Measurements from ENCODE around the gene CLCN7.

CLCN7 gene

GRCh38 chr16:1502092-1503004 is 27.5 kb upstream of the CLCN7 start:
- no peak for DNase-seq (ENCODE audit: low read depth in 3 of 3, low spot score in 1 of 3)

DNA sequence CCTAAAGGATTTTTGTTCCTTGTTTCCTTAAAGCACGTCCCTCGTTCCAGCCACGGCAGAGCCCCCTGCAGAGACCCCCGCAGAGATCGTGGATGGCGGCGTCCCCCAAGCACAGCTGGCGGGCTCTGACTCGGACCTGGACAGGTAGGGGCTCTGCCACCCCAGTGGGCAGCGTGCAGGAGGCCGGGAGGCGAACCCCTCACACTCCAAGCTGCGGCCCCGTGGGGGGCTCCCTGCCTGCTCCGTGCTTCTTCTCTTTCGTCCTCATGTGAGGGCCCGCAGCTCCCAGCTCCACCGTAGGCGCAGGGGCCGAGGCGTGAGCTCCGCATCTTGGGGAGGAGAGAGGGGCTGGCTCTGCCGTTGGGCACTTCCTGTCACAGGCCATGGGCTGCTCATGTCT is 26.8 kb upstream of the CLCN7 start:
- no peak for DNase-seq (ENCODE audit: low read depth in 3 of 3, low spot score in 1 of 3)

GRCh38 chr16:1500465-1501150 is 25.8 kb upstream of the CLCN7 start:
- no peak for DNase-seq (ENCODE audit: low read depth in 3 of 3, low spot score in 1 of 3)

DNA sequence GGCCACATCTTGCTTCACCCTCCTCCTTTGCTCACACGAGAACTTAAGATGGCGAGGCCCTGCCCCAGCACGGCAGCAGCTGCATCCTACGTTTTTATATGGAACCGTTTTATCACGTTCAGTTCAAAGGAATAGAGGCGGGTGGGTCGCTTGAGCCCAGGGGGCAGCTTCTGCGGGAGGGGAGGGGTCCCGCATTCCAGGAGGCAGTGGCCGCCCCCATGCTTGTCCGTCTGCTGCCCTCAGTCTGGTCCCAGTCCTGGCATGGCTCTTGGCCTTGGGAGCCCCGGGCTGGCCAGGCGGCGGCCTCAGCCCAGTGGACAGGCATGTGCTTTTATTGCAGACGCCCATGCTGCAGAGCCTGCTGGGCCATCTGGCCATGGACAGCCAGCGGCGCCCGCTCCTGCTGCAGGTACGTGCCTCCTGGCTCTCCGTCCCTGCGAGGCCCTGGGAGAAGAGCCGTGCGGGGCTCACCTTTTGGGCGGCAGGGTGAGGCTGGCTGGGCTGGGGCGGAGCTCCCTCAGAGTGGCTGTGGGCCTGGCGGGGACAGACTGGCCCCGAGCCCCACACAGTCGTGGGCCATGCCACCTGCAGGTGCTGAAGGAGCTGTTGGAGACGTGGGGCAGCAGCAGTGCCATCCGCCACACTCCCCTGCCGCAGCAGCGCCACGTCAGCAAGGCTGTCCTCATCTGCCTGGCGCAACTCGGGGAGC is 25.1 kb upstream of the CLCN7 start:
- no peak for DNase-seq (ENCODE audit: low read depth in 3 of 3, low spot score in 1 of 3)

GRCh38 chr16:1498899-1499676 is 24.3 kb upstream of the CLCN7 start:
- no peak for DNase-seq (ENCODE audit: low read depth in 3 of 3, low spot score in 1 of 3)

GRCh38 chr16:1497014-1497598 is 22.3 kb upstream of the CLCN7 start:
- DNase-seq (ENCODE audit: low read depth in 3 of 3, low spot score in 1 of 3) = no peak

GRCh38 chr16:1496464-1496863 is 21.6 kb upstream of the CLCN7 start:
- DNase-seq (ENCODE audit: low read depth in 3 of 3, low spot score in 1 of 3) = no peak

- no peak for DNase-seq (ENCODE audit: low read depth in 3 of 3, low spot score in 1 of 3)
These were observed 21.0 kb upstream of the CLCN7 start for GRCh38 chr16:1495889-1496262.

DNA sequence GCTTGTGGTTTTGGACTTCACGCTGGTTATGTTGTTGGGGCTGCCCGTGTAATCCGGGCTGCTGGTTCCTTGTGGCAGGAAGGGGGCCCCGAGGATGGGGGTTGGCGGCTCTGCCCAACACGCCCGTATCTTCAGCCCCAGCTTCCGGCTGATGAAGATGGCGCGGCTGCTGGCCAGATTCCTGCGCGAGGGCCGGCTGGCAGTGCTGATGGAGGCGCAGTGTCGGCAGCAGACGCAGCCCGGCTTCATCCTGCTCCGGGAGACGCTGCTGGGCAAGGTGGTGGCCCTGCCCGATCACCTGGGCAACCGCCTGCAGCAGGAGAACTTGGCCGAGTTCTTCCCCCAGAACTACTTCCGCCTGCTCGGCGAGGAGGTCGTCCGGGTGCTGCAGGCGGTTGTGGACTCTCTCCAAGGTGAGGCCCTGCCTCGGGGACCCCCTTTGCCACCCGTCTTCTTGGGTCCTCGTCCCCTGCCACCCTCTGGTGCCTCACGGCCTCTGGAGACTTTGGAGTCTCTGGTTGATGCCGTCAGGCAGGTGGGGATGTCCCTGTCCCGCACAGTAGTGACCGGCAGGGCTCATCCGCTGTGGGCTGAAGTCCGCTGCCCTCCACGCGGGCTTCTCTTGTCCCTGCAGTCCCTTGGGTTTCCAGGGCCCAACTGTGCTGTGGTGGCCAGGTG is 20.5 kb upstream of the CLCN7 start:
- DNase-seq (ENCODE audit: low read depth in 3 of 3, low spot score in 1 of 3) = no peak

GRCh38 chr16:1494711-1495110 is 19.9 kb upstream of the CLCN7 start:
- no peak for DNase-seq (ENCODE audit: low read depth in 3 of 3, low spot score in 1 of 3)

- DNase-seq (ENCODE audit: low read depth in 3 of 3, low spot score in 1 of 3) = no peak
These were observed 19.4 kb upstream of the CLCN7 start for GRCh38 chr16:1494129-1494640.

DNA sequence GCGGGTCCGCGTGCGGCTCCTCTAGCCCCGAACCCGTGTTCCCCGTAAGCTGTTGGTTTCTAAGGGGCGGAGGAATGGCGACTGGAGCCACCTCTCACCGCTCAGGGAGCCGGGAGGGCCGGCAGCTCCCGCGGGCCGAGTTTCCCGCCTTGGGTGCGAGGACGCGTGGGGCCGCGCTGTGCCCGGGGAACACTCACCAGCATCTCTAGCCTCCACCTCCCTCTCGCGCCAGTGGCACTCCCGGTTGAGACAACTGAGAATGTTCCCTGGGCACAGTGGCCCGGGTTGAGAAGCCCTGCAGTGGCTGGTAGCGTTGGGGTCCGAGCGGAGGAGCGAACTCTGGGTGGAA is 18.9 kb upstream of the CLCN7 start:
- no peak for DNase-seq (ENCODE audit: low read depth in 3 of 3, low spot score in 1 of 3)

DNA sequence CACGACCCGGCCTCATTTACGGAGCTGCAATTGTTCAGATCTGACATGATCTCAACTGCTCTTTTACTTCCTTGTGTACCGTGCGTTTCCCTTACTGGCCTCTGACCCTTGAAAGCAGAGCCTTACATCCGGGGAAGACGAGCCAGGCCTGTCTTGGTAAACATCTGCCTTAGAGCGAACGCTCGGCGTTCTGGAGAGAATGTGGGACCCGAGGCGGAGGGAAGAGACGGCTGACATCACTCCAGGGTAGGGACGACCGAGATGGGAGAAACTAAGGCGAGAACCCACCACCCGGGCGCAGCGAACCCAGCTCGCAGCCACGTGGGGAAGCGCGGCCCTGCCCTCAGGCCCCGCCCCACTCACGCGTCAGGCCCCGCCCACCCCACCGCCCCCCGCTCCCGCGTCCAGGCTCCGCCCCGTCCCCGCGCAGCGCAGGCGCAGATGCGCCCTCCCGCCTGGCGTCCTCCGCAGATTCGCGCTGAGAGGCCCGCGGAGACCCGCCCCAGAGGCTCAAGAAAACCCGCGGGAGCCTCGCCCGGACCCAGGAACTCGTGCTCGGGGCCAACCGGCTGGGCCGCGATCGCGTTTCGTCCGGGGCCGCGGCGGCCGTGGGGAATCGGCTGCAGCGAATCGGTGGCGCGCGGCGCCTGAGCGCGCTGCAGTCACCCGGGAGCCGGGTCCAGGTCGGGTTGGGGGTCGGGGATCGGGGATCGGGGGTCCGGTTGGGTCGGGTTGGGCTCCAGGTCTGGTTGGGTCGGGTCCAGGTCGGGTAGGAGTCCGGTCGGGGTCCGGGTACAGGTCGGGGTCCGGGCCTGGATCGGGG is 18.3 kb upstream of the CLCN7 start, which contains the start of gene TELO2:
TSS of gene TELO2 (plus strand) at position 438 of the 823 bp plus-strand sequence. CDS start 922 bp downstream, outside the sequence.
- DNase-seq (ENCODE audit: low read depth in 3 of 3, low spot score in 1 of 3) = peak; percentile 73 to 86 (median 80)

- no peak for DNase-seq (ENCODE audit: low read depth in 3 of 3, low spot score in 1 of 3)
These were observed 17.5 kb upstream of the CLCN7 start for GRCh38 chr16:1492082-1492922.

GRCh38 chr16:1491327-1491726 is 16.5 kb upstream of the CLCN7 start:
- DNase-seq (ENCODE audit: low read depth in 3 of 3, low spot score in 1 of 3) = no peak

GRCh38 chr16:1489077-1489476 is 14.2 kb upstream of the CLCN7 start:
- DNase-seq (ENCODE audit: low read depth in 3 of 3, low spot score in 1 of 3) = no peak

GRCh38 chr16:1488619-1489018 is 13.8 kb upstream of the CLCN7 start, which contains the start of gene PTX4:
TSS of gene PTX4 (minus strand) at chr16:1488944. CDS start at chr16:1488909, 35 bp downstream.
- DNase-seq (ENCODE audit: low read depth in 3 of 3, low spot score in 1 of 3) = no peak

GRCh38 chr16:1488054-1488601 is 13.3 kb upstream of the CLCN7 start:
- DNase-seq (ENCODE audit: low read depth in 3 of 3, low spot score in 1 of 3) = no peak
